T-helper 2 cell (primary cell): ENCODE measurements around the gene TTC28.
"Not testable (repeated sequence)": the region's sequence is repeated elsewhere in the genome, so short reads cannot be mapped to it uniquely, and the experiment has no call there.

Experiments used
- DNase-seq, 5 experiments: peaks; one replicate each; pipeline versions ENCODE4 v3.0.0 to v3.0.0-alpha.2; 2012 to 2022
- total RNA-seq, 2 donors: gene quantifications; one replicate each; lab custom pipeline; 2026; lab: John Stamatoyannopoulos, UW

The TTC28 gene
- total RNA-seq = 0.62 to 2.6 reads per million in 2 donors

DNA sequence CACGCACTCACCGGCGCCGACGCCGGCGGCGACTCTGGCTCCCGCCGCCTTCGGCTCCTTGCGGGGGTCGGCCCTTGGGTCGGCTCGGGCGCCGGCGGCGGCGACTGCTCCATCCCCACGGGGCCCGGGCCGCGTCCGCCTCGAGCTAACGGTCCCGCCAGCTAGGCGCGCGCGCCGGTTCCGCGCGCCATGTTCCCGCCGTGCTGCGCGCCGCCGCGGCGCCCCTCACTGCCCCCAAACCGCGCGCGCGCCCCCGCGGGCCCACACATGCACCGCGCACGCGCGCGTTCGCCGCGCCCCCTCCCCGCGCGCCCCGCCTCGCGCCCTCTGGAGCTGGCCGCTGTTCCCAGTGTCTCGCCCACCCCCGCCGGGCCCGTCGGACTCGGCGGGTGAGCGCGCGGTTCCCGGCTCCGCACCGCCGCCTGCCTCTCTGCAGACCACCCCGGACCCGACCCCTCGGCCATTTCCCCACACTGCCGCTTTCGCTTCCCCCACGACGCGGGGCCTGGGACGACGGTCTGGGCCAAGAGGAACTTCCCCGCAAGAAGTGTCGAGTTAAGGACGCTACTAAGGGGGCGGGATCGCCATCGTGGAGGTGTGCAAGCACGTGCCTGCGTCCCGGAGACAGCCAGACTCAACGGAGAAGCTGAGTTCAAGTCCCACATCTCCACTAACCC lies at the start of gene TTC28:
Gene TTC28, minus strand, starts transcription at position 230 of the 677 bp plus-strand sequence. Its CDS starts 117 bp downstream, at position 113.
- DNase-seq = peak in 2 of 5 experiments; percentile 40 to 43

DNA sequence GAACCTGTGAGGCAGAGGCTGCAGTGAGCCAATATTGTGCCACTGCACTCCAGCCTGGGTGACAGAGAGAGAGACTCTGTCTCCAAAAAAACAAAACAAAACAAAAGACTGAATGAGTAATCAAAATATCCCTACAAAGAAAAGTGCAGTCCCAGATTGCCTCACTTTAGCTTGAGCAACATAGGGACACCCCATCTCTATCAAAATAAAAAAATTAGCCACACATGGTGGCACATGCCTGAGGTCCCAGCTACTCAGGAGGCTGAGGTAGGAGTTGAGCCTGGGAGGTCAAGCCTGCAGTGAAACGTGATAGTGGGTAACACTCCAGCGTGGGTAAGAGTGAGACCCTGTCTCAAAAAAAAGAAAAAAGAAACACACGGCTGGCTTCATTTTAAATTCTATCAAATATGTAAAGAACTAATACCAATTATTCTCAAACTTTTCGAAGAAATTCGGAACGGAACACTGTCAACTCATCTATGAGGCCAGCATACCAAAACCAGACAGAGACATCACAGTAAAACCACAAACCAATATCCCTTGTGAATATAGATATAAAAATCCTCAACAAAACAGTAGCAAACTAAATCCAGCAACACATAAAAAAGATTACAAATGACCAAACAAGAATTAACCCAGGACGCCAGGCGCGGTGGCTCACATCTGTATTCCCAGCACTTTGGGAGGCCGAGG lies 49.1 kb upstream of the TTC28 start:
- DNase-seq = no peak

DNA sequence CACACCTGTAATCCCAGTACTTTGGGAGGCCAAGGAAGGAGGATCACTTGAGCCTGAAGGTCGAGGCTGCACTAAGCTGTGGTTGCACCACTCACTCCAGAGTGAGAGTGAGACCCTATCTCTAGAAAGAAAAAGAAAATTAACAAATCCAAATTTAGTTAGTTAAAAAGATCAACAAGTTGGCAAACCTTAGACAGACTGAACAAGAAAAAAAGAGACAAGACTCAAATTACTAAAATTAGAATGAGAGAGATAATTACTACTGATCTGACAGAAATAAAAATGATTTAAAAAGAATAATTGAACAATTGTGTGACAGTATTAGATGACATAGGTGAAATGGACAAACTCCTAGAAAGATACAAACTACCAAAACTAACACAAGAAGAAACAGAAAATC lies 48.4 kb upstream of the TTC28 start:
- DNase-seq = no peak

DNA sequence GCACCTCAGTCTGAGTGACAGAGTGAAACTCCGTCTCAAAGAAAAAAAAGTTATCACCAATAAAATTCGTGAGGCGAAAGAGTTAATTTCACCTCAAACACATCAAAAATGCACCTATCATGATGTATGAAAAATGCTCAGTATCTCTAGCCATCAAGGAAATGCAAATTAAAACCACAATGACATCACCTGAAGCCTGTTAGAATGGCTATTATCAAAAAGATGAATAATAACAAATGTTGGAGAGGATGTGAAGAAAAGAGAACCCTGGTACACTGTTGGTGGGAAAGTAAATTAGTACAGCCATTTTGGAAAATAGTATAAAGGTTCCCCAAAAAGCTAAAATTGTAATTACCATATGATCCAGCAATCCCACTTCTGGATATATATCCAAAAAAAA lies 38.4 kb upstream of the TTC28 start:
- DNase-seq = peak in 1 of 5 experiments; percentile 42

DNA sequence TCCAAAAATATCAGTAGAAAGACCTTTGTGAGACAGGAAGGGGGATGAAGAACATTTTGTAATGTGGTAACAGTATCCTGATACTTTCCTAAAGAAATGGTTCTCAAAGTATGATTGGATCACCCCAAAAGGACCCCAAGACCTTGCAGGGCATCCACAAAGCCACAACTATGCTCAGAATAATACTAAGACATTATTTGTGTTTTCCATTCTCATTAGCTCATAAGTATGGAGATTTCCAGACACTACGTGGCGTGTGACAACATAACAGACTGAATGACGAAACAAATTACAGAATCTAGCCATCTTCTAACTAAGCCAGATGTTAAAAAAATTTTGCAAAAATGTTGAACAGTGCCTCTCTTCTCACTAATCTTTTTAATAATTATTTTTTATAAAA lies 37.0 kb upstream of the TTC28 start:
- DNase-seq = no peak

DNA sequence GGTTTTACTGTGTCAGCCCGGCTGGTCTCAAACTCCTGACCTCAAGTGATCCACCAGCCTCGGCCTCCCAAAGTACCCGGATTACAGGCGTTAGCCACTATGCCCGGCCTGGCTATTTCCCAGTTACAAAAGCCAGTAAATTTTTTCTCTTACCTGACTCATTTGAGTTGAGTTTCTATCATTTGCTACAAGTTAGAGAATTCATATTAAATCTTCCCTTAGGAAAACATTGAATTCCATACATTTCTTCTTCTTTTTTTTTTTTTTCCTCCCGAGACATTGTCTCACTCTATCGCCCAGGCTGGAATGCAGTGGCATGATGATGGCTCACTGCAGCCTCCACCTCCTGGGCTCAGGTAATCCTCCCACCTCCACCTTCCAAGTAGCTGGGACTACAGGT lies 36.0 kb upstream of the TTC28 start:
- no peak for DNase-seq

DNA sequence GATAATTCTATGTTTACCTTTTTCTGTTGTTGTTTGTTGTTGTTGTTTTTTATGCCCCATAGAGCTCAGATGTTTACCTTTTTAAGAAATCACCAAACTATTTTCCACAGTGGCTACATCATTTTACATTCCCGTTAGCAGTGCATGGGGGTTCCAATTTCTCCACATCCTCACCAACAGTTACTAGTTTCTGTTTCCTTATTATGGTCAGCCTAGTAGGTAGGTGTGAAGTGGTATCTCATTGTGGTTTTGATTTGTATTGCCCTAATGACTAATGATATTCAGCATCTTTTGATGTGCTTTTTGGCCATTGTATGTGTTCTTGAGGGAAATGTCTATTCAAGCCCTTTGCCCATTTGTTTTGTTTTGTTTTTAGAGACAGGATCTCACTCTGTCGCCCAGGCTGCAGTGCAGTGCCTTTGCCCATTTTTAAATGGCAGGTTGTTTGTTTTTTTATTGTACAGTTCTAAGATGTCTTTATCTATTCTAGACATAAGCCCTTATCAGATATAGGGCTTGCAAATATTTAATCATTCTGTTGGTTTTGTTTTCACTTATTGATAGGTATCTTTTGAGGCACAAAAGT lies 34.5 kb upstream of the TTC28 start:
- peak in 1 of 5 experiments; percentile 38 for DNase-seq

DNA sequence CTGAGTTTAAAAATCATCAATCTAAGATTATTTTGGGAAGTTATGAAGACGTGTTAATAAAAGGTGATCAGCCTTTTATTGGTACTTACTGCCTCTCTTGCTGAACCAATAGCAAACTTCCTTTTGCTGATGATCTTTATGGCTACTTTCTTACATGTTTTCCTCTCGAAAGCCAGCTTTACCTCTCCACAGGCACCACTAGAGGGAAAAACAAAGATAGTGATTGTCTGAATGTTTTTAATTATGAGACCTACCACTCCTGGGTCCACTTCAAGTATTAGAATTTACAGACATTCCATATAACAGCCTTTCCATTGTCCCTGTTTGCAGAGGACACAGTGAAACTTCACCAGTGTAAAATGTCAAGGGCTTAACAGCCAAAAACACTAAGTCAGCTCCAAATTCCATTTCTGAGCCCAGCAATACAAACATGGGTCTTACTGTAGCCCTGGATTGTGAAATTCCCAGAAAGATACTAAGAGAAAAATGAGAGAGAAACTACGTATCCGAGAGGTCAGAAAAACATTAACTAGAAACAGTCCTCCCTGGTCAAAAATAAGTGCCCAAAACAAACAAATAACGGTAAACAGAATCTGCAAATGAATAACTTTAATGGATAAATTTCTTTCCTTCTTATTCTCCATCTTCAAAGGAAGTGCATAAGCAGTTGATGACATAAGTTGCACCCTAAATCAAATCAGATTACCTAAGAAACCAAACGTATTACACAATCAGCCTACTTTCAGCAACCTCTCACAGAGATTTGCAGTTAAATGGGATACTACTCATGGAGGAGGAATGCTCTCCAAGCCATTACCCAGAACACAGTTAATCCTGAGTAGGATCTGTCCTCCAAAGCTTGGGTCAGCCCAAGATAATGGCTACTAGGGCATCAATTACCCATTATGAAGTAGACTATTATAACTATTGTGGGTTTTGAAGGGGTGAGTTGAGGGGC lies 32.5 kb upstream of the TTC28 start:
- no peak for DNase-seq

DNA sequence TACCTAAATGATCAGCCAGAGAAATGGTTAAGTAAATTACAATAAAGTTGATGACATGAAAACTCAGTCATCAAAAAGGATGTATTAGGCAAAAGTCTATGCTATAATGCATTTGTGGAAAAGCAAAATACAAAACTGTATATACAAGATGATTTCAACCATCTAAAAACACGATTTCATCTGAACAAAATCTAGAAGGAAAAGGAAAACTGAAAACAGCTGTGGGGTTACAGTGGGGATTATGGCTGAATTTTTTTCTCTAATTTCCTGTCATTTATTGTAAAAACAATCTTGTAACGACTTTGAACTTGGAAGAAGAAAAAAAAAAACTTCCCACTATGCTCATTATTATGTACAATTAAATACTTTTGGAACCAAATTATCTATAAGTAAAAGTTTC lies 31.7 kb upstream of the TTC28 start:
- no peak for DNase-seq

DNA sequence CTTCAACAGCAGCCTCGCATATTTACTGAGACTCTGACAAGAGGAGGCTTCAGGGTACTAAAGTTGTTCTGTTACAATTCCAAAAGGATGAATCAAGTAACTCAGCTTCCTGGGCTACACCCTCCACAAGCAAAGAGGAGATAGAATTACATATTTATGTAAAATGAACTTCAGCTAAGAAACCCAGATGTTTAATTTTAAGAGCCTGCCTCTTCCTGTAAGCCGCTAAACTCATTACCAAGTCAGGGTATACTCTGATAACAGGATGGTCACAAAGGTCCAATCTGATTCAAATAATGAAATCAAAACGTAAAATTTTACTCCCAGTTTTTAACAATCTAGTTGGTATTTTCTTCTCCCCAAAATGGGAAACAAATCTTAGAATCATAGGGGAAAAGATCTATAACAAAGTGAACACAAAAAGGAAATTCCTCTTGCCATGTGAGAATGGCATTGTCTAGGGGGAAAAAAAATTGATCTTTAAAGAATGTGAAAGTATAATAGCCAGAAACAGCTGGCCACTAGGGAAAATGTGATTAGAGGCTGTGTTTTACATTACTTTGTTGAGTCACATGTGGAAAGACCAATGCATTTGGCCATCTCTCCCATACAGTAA lies 31.0 kb upstream of the TTC28 start:
- no peak for DNase-seq

DNA sequence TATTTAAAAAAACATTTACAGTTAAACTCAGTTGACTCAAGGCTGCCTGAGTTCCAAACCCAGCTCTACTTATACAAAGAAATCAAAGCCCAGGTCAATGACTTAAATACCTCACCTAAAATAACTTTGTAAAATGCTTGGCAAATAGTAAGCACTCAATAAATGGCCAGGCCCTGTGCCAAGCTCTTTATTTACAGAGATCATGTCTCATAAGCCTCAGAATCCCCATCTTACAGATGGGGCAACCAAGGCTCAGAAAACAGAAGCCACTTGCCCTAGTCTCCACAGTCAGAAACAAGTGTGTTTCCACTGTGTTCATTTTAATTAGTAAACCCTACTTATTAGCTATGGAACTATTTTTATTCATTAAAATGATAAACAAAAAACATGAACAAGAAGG lies 30.5 kb upstream of the TTC28 start:
- no peak for DNase-seq

DNA sequence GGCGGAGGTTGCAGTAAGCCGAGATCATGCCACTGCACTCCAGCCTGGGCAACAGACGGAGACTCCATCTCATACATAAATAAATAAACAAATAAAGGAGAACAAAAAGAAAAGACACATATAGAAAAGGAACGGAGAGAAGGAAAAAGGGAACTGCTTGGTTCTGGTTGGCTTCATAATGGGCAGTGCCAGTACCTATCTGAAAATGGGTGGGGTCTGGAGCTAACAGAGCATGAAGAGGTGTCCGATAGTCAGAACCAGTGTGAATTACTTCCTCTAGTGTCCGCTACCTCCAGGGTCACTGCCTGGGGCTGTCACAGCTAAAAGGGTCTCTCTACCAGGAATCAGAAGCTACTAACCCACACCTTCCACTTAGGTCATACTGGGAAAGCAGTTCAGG lies 27.2 kb upstream of the TTC28 start:
- DNase-seq = no peak

DNA sequence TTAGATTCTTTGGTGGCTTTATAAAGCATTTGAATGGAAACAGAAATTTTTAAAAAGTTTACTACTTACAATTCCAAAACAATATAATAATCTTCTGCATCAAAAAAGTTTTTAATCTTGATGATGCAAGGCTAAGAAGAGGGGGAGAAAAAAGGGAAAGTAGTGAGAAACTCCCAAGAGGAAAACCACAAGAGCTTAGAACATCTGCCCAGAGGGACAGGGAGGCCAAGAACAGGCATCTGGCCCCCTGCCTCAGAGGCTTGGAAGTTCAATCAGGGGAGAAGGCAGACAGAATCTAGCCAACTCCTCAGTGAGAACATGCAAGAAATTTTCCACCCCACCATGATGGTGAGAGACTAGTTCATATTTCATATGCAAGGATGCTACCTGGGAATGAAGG lies 23.8 kb upstream of the TTC28 start:
- DNase-seq = no peak

DNA sequence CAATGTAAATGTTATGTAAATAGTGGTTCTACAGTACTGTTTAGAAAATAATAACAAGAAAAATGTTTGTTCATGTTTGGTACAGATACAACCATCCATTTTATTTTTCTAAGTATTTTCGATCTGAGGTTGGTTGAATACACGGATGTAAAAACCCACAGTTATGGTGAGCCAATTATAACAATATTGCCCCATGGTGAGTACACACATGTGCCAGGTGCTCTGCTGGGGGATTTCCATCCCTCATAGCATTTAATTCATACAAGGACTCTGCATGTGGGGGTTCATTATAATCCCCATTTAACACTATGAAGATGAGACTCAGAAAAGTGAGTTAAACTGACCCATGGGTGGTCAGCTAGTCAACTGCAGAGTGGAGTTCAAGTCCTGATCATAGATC lies 23.3 kb upstream of the TTC28 start:
- no peak for DNase-seq

DNA sequence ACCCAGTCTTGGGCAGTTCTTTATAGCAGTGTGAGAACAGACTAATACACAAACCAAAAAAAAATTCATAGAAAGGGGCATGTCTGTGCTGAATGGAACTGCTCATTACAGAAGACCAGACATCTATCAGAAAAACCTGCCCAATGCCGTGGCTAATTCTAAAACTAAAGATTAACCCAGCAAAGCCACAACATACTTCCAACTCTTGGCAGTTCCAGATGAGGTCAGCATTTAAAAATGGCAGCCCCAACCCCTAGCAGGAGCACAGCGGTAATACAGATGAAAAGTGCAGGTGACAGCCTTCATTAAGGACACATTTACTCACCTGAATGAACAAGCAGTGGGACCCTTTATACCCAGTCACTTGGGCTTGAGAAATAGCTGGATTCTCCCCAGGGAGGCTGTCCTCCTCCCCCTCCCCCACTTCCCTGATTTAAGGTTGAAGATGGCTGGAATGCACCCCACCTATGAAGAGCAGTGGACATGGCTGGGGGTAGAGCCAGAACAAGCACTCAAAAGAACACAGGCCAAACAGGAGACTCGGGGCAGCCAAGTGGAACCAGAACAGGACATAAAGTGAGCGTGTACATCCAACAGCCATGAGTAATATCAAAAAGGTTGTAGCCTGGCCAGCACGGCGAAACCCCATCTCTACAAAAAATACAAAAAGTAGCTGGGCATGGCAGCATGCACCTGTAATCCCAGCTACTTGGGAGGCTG lies 13.6 kb upstream of the TTC28 start:
- DNase-seq = not testable (repeated sequence)

DNA sequence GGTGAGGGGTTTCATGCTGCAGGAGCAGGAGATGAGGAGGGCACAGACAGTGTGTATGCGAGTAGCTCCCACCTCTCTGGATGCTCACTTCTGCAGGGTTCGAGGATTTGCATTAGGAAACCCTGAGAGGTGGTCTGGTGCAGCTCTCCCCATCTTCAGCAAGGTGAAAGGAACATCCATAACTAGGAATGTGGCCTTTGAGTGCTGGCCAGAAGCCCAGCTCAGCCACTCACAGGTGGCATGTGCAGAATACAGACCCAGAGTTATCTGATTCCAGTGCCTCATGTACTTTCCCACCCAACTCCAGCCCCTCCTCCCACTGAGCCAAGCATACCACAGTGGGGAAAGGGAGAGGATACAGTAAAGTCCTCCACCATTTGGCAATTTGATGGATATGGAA lies 10.2 kb upstream of the TTC28 start:
- not testable (repeated sequence) for DNase-seq

DNA sequence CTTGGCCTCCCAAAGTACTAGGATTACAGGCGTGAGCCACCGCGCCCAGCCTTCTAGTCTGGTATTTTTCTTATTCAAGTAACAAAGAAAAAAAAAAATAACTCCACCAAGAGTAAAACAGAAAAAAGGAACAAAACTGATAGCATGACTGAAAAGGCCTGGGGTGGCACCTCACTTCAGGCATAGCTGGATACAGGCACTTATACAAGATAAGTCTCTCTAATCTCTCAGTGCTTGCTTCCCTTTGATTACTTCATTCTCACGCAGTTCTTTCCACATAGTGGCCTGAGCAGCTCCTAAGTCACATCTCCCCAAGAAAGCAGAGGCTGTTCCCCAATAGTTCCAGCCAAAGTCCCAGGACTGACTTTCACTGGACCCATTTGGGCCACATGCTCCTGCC lies 3.3 kb upstream of the TTC28 start:
- not testable (repeated sequence) for DNase-seq

DNA sequence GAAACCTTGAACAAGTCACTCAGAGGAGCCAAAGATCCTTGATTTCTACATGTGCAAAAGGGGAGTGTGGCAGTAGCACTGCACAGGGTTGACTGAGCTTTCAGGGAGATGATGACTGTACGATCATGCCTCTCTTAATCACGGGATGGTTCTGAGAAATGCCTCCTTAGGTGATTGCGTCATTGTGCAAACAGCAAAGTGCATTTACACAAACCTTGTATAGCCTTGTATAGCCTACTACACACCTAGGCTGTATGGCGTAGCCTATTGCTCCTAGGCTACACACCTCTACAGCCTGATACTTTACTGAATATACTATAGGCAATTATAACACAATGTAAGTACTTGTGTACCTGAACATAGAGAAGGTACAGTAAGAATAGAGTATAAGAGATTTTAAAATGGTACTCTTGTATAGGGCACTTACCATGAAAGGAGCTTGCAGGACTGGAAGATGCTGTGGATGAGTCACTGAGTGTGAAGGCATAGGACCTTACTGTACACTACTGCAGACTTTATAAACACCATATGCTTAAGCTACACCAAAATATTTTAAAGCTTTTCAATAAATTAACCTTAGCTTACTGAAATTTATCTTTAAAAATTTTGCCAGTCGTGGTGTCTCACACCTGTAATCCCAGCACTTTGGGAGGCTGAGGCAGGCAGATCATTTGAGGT lies 1.3 kb upstream of the TTC28 start:
- DNase-seq = not testable (repeated sequence)

DNA sequence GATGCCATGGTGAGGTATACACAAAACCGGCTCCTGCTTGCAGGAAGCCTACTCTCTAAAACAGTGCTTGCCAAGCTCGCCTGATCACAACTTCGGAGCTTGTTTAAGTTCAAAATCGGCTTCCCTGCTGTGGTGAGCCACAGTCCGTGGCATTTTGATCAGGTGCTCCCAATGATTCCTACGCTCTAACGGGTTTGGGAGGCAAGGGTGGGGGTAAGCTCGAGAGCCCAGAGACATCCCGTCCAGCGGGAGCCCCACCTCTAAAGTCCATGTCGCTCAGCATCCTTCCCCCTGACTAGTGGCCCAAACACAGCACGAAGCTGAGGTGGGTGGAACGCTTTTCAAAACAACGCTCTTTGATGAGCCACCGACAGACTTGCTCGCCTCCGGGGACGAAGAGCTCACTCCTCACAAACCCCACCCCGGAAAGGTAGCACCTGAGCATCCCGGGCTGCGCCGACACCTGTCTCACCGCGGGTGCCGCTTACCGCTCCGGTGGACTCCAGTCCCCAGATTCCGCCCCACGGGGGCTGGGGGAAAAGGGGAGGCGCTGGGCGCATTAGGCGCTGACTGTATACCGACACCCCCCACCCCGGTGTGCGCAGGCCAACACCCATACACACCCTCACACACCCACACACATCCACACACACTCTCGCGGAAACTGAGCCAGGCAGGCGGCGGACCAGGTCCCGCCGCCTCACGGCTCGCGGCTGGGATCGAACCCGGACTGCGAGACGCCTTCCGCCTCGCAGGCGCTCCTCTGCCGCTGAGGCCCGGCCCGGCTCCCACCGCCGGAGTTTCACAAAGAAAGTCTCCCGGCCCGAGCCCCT lies 646 bp downstream of the TTC28 start:
- DNase-seq = peak in 2 of 5 experiments; percentile 16 to 18

DNA sequence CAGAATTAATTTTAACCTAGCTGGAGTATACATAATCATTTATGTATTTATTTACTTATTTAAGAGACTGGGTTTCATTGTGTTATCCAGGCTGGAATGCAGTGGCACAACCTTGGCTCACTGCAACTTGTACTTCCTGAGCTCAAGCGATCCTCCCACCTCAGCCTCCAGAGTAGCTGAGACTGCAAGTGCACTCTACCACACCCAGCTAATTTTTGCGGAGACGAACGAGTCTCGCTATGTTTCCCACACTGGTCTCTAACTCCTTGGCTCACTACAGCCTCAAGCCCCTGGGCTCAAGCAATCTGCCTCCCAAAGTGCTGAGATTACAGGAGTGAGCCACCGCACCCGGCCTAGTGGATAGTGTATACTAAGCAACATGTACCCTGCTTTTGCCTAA lies 1.5 kb downstream of the TTC28 start:
- DNase-seq = not testable (repeated sequence)
